ENCODE measurements around the gene PJA1. TPM values are rescaled to one million over a fixed set of nuclear protein-coding genes. Genes with fewer than 3 reads are reported as not detected.

PJA1 gene
- total RNA-seq, 2 donors from 2014 or later: 18.7 to 20.2 TPM

DNA sequence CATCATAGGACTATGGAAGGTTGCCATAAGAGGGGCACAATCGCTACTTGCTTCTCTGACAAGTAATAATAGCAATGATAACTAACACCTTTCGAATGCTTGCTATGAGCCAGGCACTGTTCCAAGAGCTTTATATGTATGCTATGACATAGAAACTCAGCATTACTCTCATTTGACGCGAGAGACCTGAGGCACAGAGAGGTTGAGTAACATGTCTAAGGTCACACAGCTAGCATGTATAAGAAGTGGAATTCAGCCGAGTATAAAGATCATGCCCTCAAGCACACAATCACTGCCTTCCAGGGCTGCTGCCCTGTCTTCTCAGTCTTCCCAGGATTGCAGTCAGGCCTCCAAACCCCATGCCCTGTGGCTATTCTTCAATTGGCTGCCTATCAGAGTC lies 19.5 kb downstream of the PJA1 start:
- Mint-ChIP-seq H3K4me1 (peaks cover 2% of the 10 kb centered on the region), H3K36me3 (ENCODE audit: low read depth) (no peaks in the 10 kb centered on the region), H3K27ac (no peak overlapping the region), H3K27me3 (no peaks in the 10 kb centered on the region), H3K4me3 (no peak overlapping the region)
- no peak for DNase-seq
- H3K9me3 ChIP-seq (ENCODE audit: control insufficient read depth, low read length, poor library complexity, severe bottlenecking): no peaks in the 10 kb centered on the region
- ATAC-seq: no peak

DNA sequence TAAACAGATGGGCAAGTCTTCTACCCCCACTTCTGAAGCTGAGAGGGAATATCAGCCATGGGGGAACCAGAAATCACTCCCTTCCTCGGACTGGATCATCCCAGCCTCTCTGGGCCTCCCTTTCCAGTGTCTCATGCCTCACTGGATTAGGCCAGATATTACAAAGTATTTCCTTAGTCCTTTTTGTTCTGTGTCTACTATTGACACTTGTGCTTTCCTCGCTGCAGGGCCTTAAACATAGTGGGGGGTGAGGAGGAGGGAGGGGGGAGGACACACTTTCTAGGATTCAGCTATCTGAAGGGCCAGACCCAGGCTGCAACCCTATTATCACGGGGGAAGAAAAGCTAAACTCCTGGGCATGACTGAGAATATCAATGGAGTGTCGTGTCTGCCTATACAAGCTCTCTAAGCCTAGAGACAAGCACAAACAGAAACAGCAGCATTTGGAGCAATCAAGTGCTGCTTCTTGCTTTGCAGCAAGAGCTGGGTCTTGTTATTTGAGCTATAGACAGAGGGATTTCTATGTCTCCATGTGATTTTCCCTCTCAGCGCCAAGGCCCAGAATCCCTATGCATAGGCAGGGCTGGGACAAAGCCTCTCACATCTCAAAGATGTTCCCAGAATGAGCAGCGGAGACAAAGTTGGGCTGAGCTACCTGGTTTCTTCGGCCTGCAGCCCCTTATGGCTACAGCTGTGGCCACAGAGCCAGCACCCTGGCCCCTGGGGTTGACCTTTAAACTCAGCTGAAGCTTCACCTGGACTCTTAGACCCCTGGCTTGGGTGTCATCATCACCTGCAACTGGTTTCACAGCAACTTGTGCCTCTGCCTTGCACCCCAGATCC lies 20.2 kb downstream of the PJA1 start:
- Mint-ChIP-seq H3K27me3 (no peaks in the 10 kb centered on the region), H3K27ac (no peak overlapping the region), H3K36me3 (ENCODE audit: low read depth) (no peaks in the 10 kb centered on the region), H3K4me1 (peaks cover 2% of the 10 kb centered on the region), H3K4me3 (no peak overlapping the region)
- DNase-seq (no peak), ATAC-seq (no peak)
- H3K9me3 ChIP-seq (ENCODE audit: control insufficient read depth, low read length, poor library complexity, severe bottlenecking): no peaks in the 10 kb centered on the region

DNA sequence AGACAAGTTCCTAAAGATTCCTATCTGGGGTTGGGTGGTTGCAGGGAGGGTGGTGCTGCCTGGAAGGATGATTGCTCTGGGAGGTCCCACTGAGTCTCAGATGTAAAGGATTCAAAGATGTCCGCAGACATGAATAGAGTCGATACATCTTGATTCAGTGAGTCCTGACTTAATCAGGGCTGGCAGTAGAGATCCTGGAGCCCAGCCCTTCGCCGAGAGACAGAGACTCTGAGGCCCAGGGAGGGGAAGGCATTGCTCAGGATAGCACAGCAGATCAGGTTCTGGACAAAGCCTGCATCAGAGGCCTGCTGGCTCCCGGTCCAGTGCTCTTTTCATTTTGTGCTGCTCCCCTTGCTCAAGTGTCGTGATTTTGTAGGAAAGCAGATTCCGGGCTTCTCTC lies 21.7 kb downstream of the PJA1 start:
- ATAC-seq: no peak

GRCh38 chrX:69142788-69143469 lies 22.3 kb downstream of the PJA1 start:
- ATAC-seq: no peak
- H3K9me3 ChIP-seq (ENCODE audit: control insufficient read depth, low read length, poor library complexity, severe bottlenecking): no peaks in the 10 kb centered on the region
- Mint-ChIP-seq H3K36me3 (ENCODE audit: low read depth) (no peaks in the 10 kb centered on the region), H3K27me3 (no peaks in the 10 kb centered on the region), H3K4me3 (no peak overlapping the region), H3K27ac (no peak overlapping the region), H3K4me1 (no peaks in the 10 kb centered on the region)
- no peak for DNase-seq

More for the DNA sequence above, 21.7 kb downstream of the PJA1 start:
- no peak for DNase-seq
- Mint-ChIP-seq H3K27me3 (no peaks in the 10 kb centered on the region), H3K27ac (no peak overlapping the region), H3K36me3 (ENCODE audit: low read depth) (no peaks in the 10 kb centered on the region), H3K4me3 (no peak overlapping the region), H3K4me1 (no peaks in the 10 kb centered on the region)
- no peaks in the 10 kb centered on the region for H3K9me3 ChIP-seq (ENCODE audit: control insufficient read depth, low read length, poor library complexity, severe bottlenecking)

GRCh38 chrX:69140837-69141236 lies 24.4 kb downstream of the PJA1 start:
- no peaks in the 10 kb centered on the region for H3K4me1 Mint-ChIP-seq

GRCh38 chrX:69139516-69139915 lies 25.7 kb downstream of the PJA1 start:
- Mint-ChIP-seq H3K27me3 (peaks cover 6% of the 10 kb centered on the region), H3K4me1 (no peaks in the 10 kb centered on the region), H3K27ac (no peak overlapping the region), H3K4me3 (no peak overlapping the region), H3K36me3 (ENCODE audit: low read depth) (no peaks in the 10 kb centered on the region)
- ATAC-seq: no peak
- H3K9me3 ChIP-seq (ENCODE audit: control insufficient read depth, low read length, poor library complexity, severe bottlenecking): no peaks in the 10 kb centered on the region
- DNase-seq: no peak

More at GRCh38 chrX:69140837-69141236, 24.4 kb downstream of the PJA1 start:
- H3K9me3 ChIP-seq (ENCODE audit: control insufficient read depth, low read length, poor library complexity, severe bottlenecking): no peaks in the 10 kb centered on the region
- DNase-seq (no peak), ATAC-seq (no peak)
- Mint-ChIP-seq H3K4me3 (no peak overlapping the region), H3K27me3 (peaks cover 6% of the 10 kb centered on the region), H3K27ac (no peak overlapping the region), H3K36me3 (ENCODE audit: low read depth) (no peaks in the 10 kb centered on the region)

DNA sequence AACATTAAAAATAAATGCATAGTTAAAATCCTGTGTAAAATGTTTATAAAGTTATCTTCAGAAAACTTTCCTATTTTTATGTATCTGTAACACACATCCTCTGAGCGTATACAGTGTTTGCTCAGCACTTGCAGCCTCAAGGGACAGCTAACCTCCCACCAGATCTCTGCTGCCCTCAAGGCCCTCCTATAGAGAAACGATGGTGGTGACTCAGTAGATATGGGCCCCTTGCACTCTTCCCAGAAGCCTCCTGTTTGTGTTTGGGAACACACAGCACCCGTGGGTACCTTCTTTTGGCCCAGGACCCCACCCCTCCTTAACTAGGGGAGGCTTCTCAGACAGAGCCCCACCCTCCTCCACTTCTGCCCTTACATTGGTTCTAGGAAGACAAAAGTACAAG lies 26.7 kb downstream of the PJA1 start:
- no peak for DNase-seq
- Mint-ChIP-seq H3K4me3 (no peak overlapping the region), H3K4me1 (no peaks in the 10 kb centered on the region), H3K27ac (no peak overlapping the region), H3K36me3 (ENCODE audit: low read depth) (peaks cover 3% of the 10 kb centered on the region), H3K27me3 (peaks cover 14% of the 10 kb centered on the region)
- no peak for ATAC-seq
- no peaks in the 10 kb centered on the region for H3K9me3 ChIP-seq (ENCODE audit: control insufficient read depth, low read length, poor library complexity, severe bottlenecking)

DNA sequence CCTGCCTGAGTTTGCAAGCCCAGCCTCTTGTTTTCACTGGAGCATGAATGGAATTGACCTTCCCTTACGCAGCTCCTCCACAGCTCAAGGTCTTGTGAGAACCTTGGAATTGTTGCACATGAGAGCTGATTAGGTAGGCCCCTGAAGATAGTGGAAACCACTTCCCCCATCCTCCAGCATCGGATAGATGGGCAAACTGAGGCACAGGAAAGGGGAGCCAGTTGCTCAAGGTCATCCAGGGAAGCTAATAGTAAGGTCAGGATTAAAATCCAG lies 27.2 kb downstream of the PJA1 start:
- ATAC-seq: no peak
- peaks cover 5% of the 10 kb centered on the region for H3K36me3 Mint-ChIP-seq (ENCODE audit: low read depth)

DNA sequence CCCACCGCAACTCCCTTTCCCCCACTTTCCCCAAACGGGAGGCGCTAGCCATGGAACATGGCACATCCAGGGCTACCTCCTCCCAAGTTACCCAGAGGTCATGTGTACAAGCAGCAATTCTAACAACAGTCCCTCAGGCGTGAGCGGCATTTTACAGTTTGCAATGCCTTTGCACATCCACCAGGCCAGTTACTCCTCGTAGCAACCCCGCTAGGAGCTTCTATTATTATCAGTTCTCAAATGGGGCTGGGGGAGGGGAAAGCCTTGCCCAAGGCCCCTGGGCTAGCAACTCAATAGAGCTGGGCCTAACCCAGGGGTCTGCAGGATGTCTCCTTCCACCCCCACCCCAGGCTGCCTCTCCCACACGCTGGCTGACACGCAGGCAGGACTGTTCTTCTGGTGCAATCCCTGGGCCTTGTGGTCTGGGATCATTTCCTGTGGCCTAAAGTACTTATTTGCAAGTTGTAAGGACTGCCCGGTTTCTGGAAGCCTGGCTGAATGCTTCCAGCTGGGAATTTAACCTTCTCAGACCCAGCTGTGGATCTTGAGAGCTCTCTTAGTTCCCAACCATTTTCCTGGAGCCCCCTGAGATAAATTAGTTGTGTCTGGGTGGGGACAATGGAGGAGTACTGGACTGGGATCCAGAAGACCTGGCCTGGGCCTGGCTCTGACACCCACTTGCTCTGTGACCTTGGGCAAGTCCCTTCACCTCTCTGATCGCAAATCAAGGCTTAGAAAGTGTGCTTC lies 27.7 kb downstream of the PJA1 start:
- peaks cover 5% of the 10 kb centered on the region for H3K36me3 Mint-ChIP-seq (ENCODE audit: low read depth)
- H3K27ac Mint-ChIP-seq: no peak overlapping the region
- no peak overlapping the region for H3K4me3 Mint-ChIP-seq
- peaks cover 18% of the 10 kb centered on the region for H3K27me3 Mint-ChIP-seq
- no peaks in the 10 kb centered on the region for H3K4me1 Mint-ChIP-seq
- DNase-seq (no peak), ATAC-seq (no peak)
- no peaks in the 10 kb centered on the region for H3K9me3 ChIP-seq (ENCODE audit: control insufficient read depth, low read length, poor library complexity, severe bottlenecking)

More for the DNA sequence above, 27.2 kb downstream of the PJA1 start:
- Mint-ChIP-seq H3K4me3 (no peak overlapping the region), H3K27ac (no peak overlapping the region), H3K4me1 (no peaks in the 10 kb centered on the region), H3K27me3 (peaks cover 18% of the 10 kb centered on the region)
- H3K9me3 ChIP-seq (ENCODE audit: control insufficient read depth, low read length, poor library complexity, severe bottlenecking): no peaks in the 10 kb centered on the region
- DNase-seq: no peak

- H3K9me3 ChIP-seq (ENCODE audit: control insufficient read depth, low read length, poor library complexity, severe bottlenecking): no peaks in the 10 kb centered on the region
- no peak for DNase-seq
- ATAC-seq: no peak
- H3K36me3 Mint-ChIP-seq (ENCODE audit: low read depth): peaks cover 5% of the 10 kb centered on the region
- H3K4me3 Mint-ChIP-seq: no peak overlapping the region
- no peaks in the 10 kb centered on the region for H3K4me1 Mint-ChIP-seq
- H3K27me3 Mint-ChIP-seq: peaks cover 19% of the 10 kb centered on the region
- H3K27ac Mint-ChIP-seq: no peak overlapping the region
These were observed 28.5 kb downstream of the PJA1 start for GRCh38 chrX:69136546-69137331.

- no peak overlapping the region for H3K4me3 Mint-ChIP-seq
- no peaks in the 10 kb centered on the region for H3K4me1 Mint-ChIP-seq
These were observed 31.2 kb downstream of the PJA1 start for GRCh38 chrX:69133921-69134542.

GRCh38 chrX:69131886-69132285 lies 33.4 kb downstream of the PJA1 start:
- no peak overlapping the region for H3K4me3 Mint-ChIP-seq
- ATAC-seq: no peak
- no peak overlapping the region for H3K27ac Mint-ChIP-seq
- DNase-seq: no peak
- H3K27me3 Mint-ChIP-seq: peaks cover 26% of the 10 kb centered on the region
- no peaks in the 10 kb centered on the region for H3K4me1 Mint-ChIP-seq
- H3K9me3 ChIP-seq (ENCODE audit: control insufficient read depth, low read length, poor library complexity, severe bottlenecking): no peaks in the 10 kb centered on the region
- peaks cover 5% of the 10 kb centered on the region for H3K36me3 Mint-ChIP-seq (ENCODE audit: low read depth)

More at GRCh38 chrX:69133921-69134542, 31.2 kb downstream of the PJA1 start:
- no peak for ATAC-seq
- DNase-seq: no peak
- Mint-ChIP-seq H3K27ac (peak overlapping the region; percentile 21), H3K36me3 (ENCODE audit: low read depth) (peaks cover 5% of the 10 kb centered on the region), H3K27me3 (peaks cover 26% of the 10 kb centered on the region)
- H3K9me3 ChIP-seq (ENCODE audit: control insufficient read depth, low read length, poor library complexity, severe bottlenecking): no peaks in the 10 kb centered on the region

Measured in T-helper 17 cell (primary cell).